Sciatic nerve (tissue), 2 donors: ENCODE data around the gene ABLIM2. TPM values are rescaled to one million over a fixed set of nuclear protein-coding genes. Genes with fewer than 3 reads are reported as not detected.

Source experiments
- ATAC-seq: fragments of 200-7000 bp; cut with Tn5 transposase; one replicate; pipeline ENCODE4 v1.9.1; 2020; ENCODE audit warnings: mild to moderate bottlenecking, moderate library complexity
- DNase-seq: peaks from one replicate; pipeline ENCODE4 v3.0.0-alpha.2; 2020; ENCODE audit warnings: low spot score
- intact Hi-C: fragments of 100-400 bp; cut with DNase I; formaldehyde crosslinking; loops from one replicate; pipeline ENCODE4 v1.14.2; 2022
- total RNA-seq: library from RNA; stranded (reverse); fragmentation: NEBNext Ultra II Directional; extraction: Animal tissue kit (Norgen Biotek cat#: 25700); gene quantifications from one replicate; pipeline ENCODE4 v1.2.1, GENCODE V29; 2021
- donor health status: DM: no; HTN: no; CAD: no.
- donor health status: DM: no; HTN: no; CAD: no.

The ABLIM2 gene
- total RNA-seq, 1 donor from 2014 or later: 44.4 TPM

DNA sequence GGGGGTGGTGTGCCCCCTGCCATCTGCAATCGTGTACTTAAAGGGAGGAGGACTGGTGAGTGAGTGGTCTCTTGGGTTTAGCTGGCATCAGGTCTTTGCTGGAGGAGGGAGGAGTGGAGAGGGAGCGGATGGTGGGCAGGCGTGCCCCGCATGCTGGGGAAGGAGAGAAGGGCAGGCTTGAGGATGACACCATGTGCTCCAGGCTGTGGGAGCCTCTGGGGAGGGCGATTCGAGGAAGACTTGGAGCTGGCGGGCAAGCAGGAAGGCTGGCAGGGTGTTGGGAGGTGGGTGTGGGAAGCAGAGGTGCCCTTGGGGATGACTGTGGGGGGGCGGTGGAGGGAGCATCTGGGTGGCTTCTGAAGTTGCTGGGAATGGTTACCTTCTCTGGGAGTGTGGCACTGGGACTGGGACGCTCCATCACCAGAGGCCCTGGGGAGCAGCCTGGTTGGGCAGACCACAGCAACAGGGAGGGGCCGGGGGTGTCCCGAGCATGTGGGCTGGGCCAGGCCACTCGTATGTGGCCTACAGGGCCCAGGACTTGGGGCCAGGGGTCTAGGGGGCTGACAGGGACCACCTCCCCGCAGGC is 188.2 kb downstream of the ABLIM2 start:
- intact Hi-C loops: no loop called here
- no peak for ATAC-seq

DNA sequence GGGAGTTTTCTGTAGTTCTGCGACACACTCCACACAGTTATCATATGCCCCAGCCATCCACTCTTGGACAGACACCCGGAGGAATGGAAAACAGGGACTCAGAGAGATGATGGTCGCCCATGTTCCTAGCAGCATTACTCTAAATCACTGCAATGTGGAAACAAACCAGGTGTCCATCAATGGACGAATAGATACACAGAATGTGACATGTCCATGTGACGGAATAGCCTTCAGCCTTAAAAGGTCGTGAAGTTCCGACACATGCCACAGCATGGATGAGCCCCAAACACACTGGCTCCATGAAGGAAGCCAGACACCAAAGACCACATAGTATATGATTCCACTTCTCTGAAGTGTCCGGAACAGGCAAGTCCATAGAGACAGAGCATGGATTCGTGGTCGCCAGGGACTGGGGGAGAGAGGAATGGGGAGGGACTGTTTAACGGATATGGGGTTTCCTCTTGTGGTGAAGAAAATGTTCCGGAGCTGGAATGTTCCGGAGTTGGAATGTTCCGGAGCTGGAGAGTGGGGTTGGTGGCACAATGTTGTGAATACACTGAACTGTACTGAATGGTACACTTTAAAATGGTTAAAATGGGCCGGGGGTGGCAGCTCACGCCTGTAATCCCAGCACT is 190.2 kb downstream of the ABLIM2 start:
- DNase-seq (no peak), ATAC-seq (no peak)
- intact Hi-C loops: no loop called here

More for the DNA sequence above, 188.2 kb downstream of the ABLIM2 start:
- DNase-seq: no peak

DNA sequence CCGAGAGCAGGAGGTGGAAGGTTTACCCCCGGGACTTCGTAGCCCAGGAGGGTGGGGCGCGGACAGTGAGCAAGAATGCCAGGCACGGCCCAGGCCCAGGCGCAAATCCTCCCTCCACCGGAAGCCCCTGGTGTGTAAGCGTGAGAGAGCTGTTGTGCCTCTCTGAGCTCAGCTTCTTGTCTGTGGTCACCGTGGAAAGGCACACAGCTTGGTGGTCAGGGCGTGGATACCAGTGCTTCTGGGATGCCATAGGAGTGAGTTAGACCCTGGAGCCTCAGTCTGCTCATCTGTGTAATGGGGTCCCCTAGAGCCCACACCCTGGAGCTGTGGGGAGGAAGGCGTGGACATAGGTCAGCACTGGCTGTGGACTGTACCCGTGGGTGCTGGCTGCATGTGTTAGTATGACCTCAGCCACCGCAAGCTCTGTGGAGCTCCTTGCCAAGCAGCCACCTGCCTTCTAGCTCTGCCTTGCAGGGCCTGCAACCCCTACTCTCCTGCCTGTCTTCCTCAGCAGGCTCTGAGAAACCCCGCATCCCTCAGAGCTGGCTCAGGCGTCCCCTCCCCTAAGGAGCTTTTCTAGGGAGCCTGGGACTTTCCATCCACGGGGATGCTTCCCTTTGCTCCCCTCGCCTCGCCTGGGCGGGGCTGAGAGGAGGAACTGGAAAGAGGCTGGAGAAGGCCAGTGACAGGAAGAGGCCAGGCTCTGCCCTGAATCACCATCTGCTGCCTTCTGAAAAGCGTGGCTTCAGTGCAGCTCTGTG is 190.9 kb downstream of the ABLIM2 start:
- DNase-seq (no peak), ATAC-seq (no peak)
- intact Hi-C loops: no loop called here

DNA sequence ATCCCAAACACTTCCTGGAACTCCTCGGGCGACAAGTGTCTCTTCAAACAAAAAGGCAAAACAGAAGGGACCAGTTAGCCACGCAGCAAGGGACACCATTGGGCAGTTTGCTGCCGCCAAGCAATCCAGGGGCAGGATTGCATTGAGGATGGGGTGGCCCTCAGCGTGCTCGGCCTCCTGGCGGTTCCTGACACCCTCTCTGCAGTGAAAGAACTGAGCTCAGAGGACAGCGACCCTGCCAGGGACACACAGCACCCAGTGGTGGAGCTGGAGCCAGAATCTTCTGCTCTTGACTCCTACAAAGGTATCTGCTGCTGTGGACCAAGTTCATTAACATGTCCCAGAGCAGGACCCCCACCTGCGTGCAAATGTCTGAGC is 191.6 kb downstream of the ABLIM2 start:
- ATAC-seq (no peak), DNase-seq (no peak)
- intact Hi-C loops: no loop called here

DNA sequence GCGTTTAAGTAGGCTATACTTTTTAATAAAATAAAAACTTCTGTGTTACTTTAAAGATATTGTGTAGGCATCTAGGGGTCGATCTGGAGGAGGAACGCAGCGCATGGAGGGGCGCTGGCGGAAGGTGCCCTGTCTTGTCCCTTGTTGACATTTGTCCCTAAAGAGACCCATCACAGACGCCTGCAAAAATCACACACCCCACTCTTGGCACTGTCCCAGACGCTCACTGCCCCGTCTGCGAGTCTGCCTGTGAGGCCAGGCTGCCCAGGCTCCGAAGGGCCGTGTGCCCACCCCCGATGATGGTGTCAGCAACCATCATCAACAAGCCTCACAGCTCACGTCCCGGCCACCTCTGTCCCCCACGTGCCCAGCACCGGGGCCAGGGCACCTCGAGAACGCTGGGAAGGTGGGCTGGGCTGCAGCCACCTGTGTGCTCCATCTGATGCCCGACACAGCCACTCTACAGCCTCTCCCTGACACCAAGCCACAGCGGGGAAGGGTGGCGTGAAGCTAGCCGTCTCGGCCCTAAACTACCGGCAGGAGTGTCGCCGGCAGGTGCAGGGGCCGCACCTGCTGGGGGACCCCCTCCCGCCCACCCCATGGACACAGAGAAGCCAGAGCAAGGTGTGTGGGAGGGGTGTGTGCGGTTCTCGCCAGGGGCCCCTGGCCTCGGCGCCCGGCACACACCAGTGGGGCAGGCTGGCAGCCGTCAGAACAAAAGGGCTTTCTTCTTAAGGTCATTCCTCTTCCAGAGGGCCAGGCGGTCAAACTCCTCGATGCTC is 192.1 kb downstream of the ABLIM2 start:
- no peak for ATAC-seq
- intact Hi-C loops: no loop called here
- DNase-seq: no peak

DNA sequence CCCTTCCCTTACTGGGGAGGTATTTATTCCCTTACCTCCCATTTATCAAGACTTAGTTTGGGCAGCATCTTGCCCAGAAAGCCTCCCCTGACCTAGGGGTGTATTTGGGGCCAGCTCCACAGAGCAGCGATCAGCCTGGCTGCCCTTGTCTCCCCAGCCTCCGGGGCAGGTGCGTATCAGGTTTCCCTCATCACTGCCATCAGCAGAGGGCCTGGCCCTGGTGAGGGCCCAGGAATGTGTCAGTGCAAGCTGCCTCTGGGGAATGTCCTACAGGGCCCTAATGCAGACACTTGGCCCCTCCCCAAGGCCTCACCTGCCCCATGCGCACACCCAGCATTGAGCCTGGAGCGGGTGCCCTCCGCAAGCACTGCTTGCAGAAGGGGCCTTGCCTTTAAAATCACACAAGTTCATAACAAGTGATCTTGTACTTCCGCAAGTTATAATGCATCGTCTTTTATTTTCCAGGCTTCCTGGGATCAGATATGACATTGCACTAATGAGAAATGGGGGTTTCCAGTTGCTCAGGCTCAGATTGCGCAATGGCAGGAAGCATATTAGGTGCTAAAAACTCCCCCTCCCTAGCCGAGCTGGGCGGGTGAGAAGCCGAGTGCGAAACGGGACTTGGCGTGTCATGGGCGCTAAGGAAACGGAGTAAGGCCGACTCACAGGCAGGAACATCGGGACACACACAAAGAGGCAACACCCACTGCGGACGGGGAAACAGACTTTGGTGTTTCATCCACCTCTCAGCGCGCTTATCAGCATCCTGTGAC is 193.5 kb downstream of the ABLIM2 start:
- intact Hi-C loops: no loop called here
- DNase-seq (no peak), ATAC-seq (peak; percentile 41)

DNA sequence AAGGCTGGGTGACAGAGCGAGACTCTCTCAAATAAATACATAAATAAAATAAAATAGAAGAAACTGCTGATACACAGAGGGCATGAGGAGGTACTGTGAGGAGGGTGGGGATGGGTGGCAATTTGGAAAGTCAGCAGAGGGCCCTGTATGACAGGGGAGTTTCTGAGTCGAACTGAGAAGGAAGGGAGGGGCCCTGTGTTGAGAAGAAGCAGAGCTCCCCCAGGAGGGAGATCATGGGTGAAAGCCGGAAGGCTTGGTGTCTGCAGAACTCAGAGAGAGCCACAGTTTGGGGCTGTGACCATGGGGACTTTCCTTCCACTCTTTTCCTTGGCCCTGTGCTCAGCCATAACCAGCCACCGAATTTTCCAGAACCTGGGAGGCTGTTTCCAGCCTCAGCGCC is 194.2 kb downstream of the ABLIM2 start:
- DNase-seq: no peak
- intact Hi-C loops: no loop called here
- ATAC-seq: no peak

DNA sequence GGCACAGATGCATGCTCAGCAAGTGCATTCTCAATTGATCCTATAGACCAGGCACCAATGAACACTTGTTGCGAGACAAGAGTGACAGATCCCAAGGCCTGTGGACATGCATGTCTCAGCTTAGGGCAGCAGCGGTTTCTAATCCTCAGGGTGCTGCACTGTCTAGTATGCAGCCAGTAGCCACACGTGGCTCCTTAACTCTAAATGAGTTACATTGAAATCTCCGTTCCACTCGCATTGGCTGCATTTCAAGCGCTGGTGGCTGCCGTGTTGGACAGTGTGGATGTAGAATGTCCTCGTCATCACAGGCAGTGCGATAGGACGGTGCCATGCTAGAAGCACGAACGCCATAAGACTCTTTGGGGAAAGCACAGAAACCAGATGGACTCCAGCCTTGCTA is 194.9 kb downstream of the ABLIM2 start:
- intact Hi-C loops: no loop called here
- ATAC-seq (no peak), DNase-seq (no peak)

DNA sequence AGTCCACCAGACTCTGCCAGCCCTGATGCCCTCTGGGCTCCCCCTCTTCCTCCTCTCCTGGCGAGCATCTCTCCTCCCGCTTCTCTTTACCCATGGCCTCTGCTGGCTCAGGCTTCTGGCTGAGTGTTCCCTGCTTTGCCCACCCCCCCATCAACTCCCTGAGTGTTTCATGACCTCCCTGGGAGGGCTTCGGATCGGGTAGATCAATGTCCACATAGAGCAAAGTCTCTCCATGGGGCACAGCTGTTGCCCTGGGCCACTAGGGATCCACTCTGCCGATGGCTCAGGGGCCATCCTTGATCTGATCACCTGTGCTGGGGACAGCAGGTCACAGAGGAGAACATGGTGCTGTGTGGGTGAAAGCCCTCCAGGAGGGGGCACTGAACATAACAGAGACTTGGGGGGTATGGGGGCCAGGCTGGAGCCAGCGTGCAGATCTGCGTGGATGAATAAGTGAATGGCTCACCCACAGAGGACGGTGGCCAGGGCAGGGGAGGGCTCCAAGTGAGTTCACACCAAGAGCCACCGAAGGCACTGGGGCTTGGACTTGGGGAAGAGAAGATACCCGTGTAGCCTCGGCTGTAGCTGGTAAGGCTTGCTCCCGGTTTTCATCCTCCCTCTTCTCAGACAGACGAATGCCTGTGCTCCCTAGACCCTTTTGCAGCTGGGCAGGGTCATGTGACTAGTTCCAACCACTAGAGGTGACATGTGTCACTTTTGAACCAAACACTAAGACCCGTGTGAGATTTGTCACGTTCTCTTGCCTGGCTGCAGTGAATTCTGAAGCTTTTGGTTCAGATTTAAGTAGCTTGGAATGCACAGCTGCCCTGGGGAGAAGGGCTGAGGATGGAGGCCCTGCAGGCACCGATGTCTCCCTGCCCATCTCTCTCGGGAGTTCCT is 195.8 kb downstream of the ABLIM2 start:
- intact Hi-C loops: no loop called here

DNA sequence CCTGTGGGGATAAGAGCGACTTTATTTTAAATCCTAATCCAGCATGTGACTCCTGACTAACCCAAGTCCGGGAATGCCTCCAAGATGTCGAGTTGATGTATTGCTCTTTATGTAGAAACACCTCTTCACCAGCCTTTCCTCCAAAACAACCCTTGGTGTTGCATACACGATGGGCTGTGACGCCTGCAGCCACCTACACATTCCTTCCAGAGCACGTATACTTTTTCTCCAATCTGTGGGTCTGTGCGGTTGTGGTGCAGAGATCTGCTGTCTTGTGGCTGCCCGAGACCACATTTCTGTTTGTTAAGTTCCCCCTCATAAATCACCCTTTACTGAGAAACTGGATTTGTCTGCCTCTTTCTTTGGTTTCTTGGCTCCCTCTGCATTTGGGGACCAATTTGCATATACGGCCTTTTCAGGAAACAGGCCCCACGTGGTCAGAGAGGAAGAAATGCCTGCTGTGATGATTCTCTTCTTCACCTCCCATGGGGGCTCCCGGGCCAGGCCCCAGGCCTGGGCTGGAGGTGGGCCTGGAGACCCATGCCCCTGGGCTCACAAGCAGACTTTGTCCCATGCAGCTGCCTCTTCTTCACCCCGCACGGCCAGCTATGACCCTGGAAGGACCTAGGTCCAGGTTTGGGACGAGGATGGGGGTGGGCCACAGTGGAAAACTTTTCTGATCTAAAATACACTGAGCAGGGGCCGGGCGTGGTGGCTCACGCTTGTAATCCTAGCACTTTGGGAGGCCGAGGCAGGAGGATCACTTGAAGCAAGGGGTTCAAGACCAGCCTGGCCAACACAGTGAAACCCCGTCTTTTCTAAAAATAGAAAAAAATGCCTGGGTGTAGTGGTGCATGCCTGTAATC is 197.6 kb downstream of the ABLIM2 start:
- no peak for DNase-seq
- ATAC-seq: no peak
- intact Hi-C loops: no loop called here

More for the DNA sequence above, 195.8 kb downstream of the ABLIM2 start:
- DNase-seq (no peak), ATAC-seq (no peak)

DNA sequence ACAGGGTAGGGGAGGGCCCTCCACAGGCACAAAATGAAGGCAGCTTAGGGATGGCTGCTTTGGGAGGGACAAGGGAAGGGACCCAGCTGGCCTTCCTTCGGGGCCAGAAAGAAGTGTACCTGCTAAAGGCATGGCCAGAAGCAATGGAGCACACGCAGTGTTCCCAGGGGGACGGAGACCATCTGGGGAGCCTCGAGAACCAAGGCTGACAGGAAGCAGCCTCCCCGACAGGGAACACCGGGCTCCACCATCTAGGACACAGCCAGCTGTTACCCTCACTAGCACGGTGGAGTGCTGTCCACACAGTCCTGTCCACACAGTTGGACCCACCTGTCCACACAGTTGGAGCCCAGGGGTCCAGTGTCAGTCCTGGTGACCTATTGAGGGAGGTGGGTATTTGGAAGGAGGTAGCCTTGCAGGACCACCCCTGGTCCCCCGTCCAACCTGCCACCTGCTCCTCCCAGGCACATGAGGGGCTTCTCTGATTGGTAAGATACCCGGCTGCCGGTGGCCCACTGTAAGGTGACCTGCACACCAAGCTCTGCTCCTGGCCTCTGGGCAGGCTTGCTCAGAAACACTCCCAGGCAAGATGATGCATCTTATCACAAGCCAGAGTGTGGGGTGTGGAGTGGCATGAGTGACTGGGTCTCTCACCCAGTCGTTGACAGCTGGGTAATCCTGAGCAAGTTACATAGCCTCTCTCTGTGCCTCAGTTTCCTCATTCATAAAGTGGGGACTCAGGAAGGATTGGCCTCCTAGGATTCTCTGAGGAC is 198.4 kb downstream of the ABLIM2 start:
- ATAC-seq: no peak
- DNase-seq: no peak
- intact Hi-C loops: no loop called here

DNA sequence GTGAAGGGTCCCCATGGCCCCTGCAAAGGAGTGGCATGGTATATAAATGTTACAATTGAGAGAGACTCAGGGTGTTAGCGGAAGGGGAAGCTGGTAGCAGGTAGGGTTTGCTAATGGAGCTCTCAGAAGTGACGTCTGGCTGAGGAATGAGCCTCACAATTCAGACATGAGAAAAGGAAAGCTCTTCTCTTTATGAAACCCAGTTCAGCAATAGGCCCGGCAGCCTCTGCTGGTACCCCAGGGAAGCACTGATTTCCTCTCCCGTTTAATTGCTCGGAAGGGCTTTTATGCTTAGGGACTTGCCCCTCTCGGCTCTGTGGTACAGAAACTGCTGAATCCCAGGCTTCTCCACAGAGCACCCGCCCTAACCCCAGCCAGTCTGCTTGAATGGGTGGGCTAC is 199.5 kb downstream of the ABLIM2 start:
- intact Hi-C loops: no loop called here
- no peak for DNase-seq
- no peak for ATAC-seq

DNA sequence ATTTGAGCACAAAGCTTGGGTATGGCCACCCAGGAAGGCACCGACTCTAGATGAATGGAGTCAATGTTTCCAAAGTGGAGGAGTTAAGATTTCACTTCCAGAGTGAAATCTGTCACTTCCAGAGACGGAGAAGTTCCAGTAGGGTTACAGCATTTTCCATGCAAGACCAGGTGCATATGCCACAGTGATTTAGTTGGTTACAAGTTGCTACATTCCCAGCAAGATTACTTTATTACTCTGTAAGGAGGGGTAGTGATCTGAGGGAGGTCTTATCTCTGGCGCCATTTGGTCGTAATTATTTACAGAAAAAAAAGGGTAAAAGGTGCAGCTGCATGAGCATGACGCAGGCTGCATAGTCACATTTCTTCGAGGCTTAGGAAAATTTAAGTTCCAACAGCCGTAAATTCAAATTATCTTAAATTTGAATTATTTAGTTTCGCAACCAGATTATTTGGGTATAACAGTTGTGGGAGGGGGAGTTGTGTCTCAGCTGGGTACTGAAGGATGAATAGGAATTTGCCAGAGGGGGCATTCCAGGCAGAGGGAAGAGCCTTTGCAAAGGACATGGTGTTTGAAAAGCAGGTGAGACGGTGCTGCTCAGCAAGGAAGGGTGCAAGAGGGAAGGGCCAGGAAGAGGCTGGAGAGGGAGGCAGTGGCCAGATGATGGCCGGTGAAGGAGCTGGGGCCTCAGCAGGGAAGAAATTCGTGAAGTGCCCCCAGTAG is 201.5 kb downstream of the ABLIM2 start:
- intact Hi-C loops: no loop called here
- DNase-seq (no peak), ATAC-seq (no peak)

DNA sequence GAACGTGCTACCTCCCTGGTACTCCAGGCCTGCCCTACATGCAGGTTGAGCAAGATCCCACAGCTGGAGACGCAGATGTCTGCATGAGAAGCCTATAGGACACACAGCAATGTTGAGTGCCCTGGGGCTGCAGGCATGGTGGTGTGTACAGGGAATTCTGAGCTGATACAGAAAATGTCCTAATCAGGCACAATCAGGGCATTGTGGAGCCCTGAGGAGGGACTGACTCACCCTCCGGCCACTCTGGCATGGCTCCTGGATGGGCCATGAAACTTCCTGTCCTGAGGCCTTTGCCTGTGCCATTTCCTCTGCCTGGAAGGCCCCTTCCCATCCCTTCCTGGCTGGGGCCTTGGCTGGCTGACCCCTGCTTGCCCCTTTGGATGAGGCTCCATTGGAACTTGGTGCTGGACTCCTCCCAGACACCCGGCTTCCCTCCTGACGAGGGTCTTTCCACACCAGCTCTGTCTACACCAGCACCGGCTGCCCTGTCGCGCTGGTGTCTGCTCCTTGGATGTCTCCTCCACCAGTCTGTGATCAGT is 202.3 kb downstream of the ABLIM2 start:
- intact Hi-C loops: no loop called here
- DNase-seq (no peak), ATAC-seq (peak; percentile 79)

DNA sequence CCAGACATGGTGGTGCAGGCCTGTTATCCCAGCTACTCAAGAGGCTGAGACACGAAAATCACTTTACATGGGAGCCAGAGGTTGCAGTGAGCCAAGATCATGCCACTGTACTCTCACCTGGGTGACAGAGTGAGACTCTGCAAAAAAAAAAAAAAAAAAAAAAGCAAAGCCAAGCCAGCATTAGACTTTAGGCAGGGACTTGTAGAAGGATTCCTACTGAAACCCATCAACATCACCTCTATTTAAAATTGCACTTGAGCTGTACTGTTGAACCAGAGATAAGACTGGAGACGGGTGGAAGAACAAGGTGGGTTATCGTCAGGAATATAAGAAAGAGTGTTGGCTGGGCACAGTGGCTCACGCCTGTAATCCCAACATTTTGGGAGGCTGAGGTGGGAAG is 203.2 kb downstream of the ABLIM2 start:
- intact Hi-C loops: no loop called here
- ATAC-seq (no peak), DNase-seq (no peak)

DNA sequence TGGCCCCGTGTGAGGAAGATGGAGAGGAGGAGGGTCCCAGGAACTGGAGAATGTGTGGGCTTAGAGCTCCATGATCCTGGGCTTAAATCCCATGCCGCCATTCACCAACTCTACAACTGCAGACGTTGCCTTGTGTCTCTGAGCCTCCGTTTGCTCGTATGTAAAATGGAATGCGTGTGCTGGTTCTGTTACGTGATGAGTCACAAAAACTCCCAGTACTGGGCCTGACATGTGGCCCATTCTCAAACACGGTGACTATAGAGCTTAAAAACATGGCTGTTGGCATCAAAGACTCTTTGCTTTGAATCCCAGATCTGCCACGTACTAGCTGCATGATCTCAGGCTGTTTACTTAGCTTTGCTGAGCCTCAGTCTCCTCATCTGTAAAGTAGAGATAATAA is 206.0 kb downstream of the ABLIM2 start:
- ATAC-seq (no peak), DNase-seq (no peak)
- intact Hi-C loops: no loop called here
